IMR-90 (cell line): ENCODE measurements around the gene ARHGEF39. TPM values are rescaled to one million over a fixed set of nuclear protein-coding genes. Genes with fewer than 3 reads are reported as not detected.
"Not testable (repeated sequence)": the region's sequence is repeated elsewhere in the genome, so short reads cannot be mapped to it uniquely, and the experiment has no call there.

Source experiments
- ATAC-seq: fragments of 200-7000 bp; cut with Tn5 transposase; 2 replicates; pipeline ENCODE4 v1.9.1; 2020; ENCODE audit warnings: low read depth, mild to moderate bottlenecking, moderate library complexity
- BruUV-seq: library from RNA; stranded (reverse); fragments of 400-500 nt; replicated peaks from 2 replicates; lab custom pipeline; 2021; lab: Mats Ljungman, UMichigan
- CTCF ChIA-PET: fragments of 300-600 bp; formaldehyde crosslinking; extraction: SDS; loops from one replicate; lab custom pipeline; 2021; ENCODE audit warnings: antibody characterized with exemption; lab: Yijun Ruan, JAX
- POLR2A ChIA-PET: fragments of 300-600 bp; sonication (Branson Sonifier 250); formaldehyde crosslinking; loops from one replicate; lab custom pipeline; 2022; ENCODE audit warnings: antibody characterized with exemption; ENCODE audit not compliant: unreplicated experiment; lab: Charles Lee
- DNase-seq: peaks from one replicate; pipeline ENCODE4 v3.0.0; 2013
- H2AFZ ChIP-seq: replicated peaks from 2 replicates; pipeline ENCODE3; 2013; ENCODE audit warnings: low read length, mild to moderate bottlenecking; ENCODE audit not compliant: poor library complexity
- H2AK5ac ChIP-seq: 2 replicates; pipeline ENCODE4 v1.6.1; 2013; ENCODE audit warnings: low read depth, low read length, inconsistent platforms
- H2AK9ac ChIP-seq: replicated peaks from 2 replicates; pipeline ENCODE3; 2013; ENCODE audit warnings: mild to moderate bottlenecking, low read depth, low read length, moderate library complexity; ENCODE audit not compliant: poor library complexity
- H2BK120ac ChIP-seq: 2 replicates; pipeline ENCODE4 v1.6.1; 2013; ENCODE audit warnings: low read depth, low read length, inconsistent platforms
- H2BK15ac ChIP-seq: 3 replicates; pipeline ENCODE4 v1.6.1; 2013; ENCODE audit warnings: low read depth, low read length, inconsistent platforms
- H2BK20ac ChIP-seq: 2 replicates; pipeline ENCODE4 v1.6.1; 2013; ENCODE audit warnings: low read depth, mild to moderate bottlenecking, inconsistent platforms, low read length, moderate library complexity
- H2BK5ac ChIP-seq: 2 replicates; pipeline ENCODE4 v1.6.1; 2013; ENCODE audit warnings: mild to moderate bottlenecking, low read depth, low read length, inconsistent platforms; ENCODE audit not compliant: poor library complexity, severe bottlenecking
- H3K14ac ChIP-seq: replicated peaks from 2 replicates; pipeline ENCODE4 v1.6.1; 2013; ENCODE audit warnings: low read depth, low read length, inconsistent platforms
- H3K18ac ChIP-seq: 2 replicates; pipeline ENCODE4 v1.6.1; 2013; ENCODE audit warnings: low read depth, low read length, control low read depth
- H3K23ac ChIP-seq: 2 replicates; pipeline ENCODE4 v1.6.1; 2013; ENCODE audit warnings: low read depth, low read length, inconsistent platforms
- H3K27ac ChIP-seq: 2 replicates; pipeline ENCODE4 v1.5.1; 2013; ENCODE audit warnings: mild to moderate bottlenecking, control low read depth, low read length; ENCODE audit not compliant: insufficient read depth
- H3K27me3 ChIP-seq: 2 replicates; pipeline ENCODE4 v1.6.1; 2013; ENCODE audit warnings: low read length; ENCODE audit not compliant: control insufficient read depth, insufficient read depth
- H3K36me3 ChIP-seq: 2 replicates; pipeline ENCODE4 v1.6.1; 2013; ENCODE audit warnings: low read length, mixed read lengths; ENCODE audit not compliant: control insufficient read depth, insufficient read depth
- H3K4ac ChIP-seq: 2 replicates; pipeline ENCODE4 v1.6.1; 2013; ENCODE audit warnings: low read depth, low read length, inconsistent platforms
- H3K4me1 ChIP-seq: 2 replicates; pipeline ENCODE4 v1.6.1; 2013; ENCODE audit warnings: low read length, mixed read lengths; ENCODE audit not compliant: control insufficient read depth, insufficient read depth
- H3K4me2 ChIP-seq: 2 replicates; pipeline ENCODE4 v1.6.1; 2013; ENCODE audit warnings: low read depth, mild to moderate bottlenecking, control low read depth, low read length, moderate library complexity
- H3K4me3 ChIP-seq: 2 replicates; pipeline ENCODE4 v1.5.1; 2013; ENCODE audit warnings: low read depth, mild to moderate bottlenecking, control low read depth, low read length, moderate library complexity; ENCODE audit not compliant: insufficient read depth
- H3K56ac ChIP-seq: 2 replicates; pipeline ENCODE4 v1.6.1; 2013; ENCODE audit warnings: low read length, inconsistent platforms; ENCODE audit not compliant: insufficient read depth; ENCODE audit errors: extremely low read depth
- H3K79me1 ChIP-seq, 2 experiments: 2 replicates each; pipeline ENCODE4 v1.6.1; 2013; ENCODE audit warnings: low read length in 2 of 2, inconsistent platforms in 1 of 2, low read depth in 1 of 2
- H3K9ac ChIP-seq: 2 replicates; pipeline ENCODE4 v1.6.1; 2013; ENCODE audit warnings: low read depth, low read length, control low read depth
- H3K9me1 ChIP-seq: 2 replicates; pipeline ENCODE4 v1.6.1; 2013; ENCODE audit warnings: low read length, inconsistent platforms; ENCODE audit not compliant: insufficient read depth
- H3K9me3 ChIP-seq: 2 replicates; pipeline ENCODE4 v1.6.1; 2013; ENCODE audit warnings: low read length; ENCODE audit not compliant: control insufficient read depth, insufficient read depth
- H4K20me1 ChIP-seq: 2 replicates; pipeline ENCODE4 v1.6.1; 2013; ENCODE audit warnings: low read length, inconsistent platforms; ENCODE audit not compliant: insufficient read depth
- H4K5ac ChIP-seq: 2 replicates; pipeline ENCODE4 v1.6.1; 2013; ENCODE audit warnings: mild to moderate bottlenecking, low read depth, low read length, control low read depth
- H4K8ac ChIP-seq, 2 experiments: 2 replicates each; pipeline ENCODE4 v1.6.1; 2013; ENCODE audit warnings: low read depth in 2 of 2, low read length in 2 of 2, control low read depth in 1 of 2, inconsistent platforms in 1 of 2
- H4K91ac ChIP-seq: 2 replicates; pipeline ENCODE4 v1.6.1; 2013; ENCODE audit warnings: low read depth, low read length, inconsistent platforms; ENCODE audit not compliant: insufficient read depth
- MAFK ChIP-seq: IDR thresholded peaks from 2 replicates; pipeline ENCODE4 v1.6.1; 2012; ENCODE audit warnings: low read depth, low read length, improper control_type of control experiment
- WGBS, 2 experiments: methylation state at CpG; one replicate each; pipeline versions ENCODE4 v1.1.5 to v1.1.7; 2013; ENCODE audit warnings: missing lambda C conversion rate in 2 of 2; ENCODE audit not compliant: insufficient read length in 1 of 2; ENCODE audit errors: extremely low coverage in 2 of 2; 5-methylcytosine and 5-hydroxymethylcytosine counted together
- dilution Hi-C: fragments of 300-500 bp; cut with HindIII; formaldehyde crosslinking; loops from one replicate; pipeline ENCODE4 v1.14.3; 2018; ENCODE audit warnings: low sequenced_read_pairs; ENCODE audit not compliant: unreplicated experiment
- in situ Hi-C: fragments of 300-500 bp; cut with MboI; formaldehyde crosslinking; loops from 3 replicates; pipeline ENCODE4 v1.14.3; 2019; ENCODE audit warnings: low sequenced_read_pairs, inconsistent platforms, mixed read lengths
- intact Hi-C: fragments of 100-400 bp; cut with micrococcal nuclease; formaldehyde crosslinking; loops from 2 replicates; pipeline ENCODE4 v1.10.0; 2022
- polyA plus RNA-seq, 3 experiments: library from polyadenylated mRNA; depleted of rRNA; stranded (reverse); fragments of >200 nt; gene quantifications; 2 replicates each; pipeline ENCODE4 v1.2.3, GENCODE V29; 2012; ENCODE audit warnings: low replicate concordance in 1 of 3
- total RNA-seq: library from RNA; depleted of rRNA; stranded (reverse); fragments of >200 nt; gene quantifications from 2 replicates; pipeline ENCODE4 v1.2.3, GENCODE V29; 2012
- TF ChIP-seq, protein P1 (sequence below): fragments of 150-350 bp; IDR thresholded peaks from 2 replicates; pipeline ENCODE4 v1.6.1; 2016; ENCODE audit warnings: low read depth, mild to moderate bottlenecking, low read length, moderate library complexity, borderline replicate concordance

ARHGEF39 gene
- total and polyA plus RNA-seq, 2 of the 4 experiments (the other 2 are of a cell fraction), result 2.5 to 2.8 TPM

DNA sequence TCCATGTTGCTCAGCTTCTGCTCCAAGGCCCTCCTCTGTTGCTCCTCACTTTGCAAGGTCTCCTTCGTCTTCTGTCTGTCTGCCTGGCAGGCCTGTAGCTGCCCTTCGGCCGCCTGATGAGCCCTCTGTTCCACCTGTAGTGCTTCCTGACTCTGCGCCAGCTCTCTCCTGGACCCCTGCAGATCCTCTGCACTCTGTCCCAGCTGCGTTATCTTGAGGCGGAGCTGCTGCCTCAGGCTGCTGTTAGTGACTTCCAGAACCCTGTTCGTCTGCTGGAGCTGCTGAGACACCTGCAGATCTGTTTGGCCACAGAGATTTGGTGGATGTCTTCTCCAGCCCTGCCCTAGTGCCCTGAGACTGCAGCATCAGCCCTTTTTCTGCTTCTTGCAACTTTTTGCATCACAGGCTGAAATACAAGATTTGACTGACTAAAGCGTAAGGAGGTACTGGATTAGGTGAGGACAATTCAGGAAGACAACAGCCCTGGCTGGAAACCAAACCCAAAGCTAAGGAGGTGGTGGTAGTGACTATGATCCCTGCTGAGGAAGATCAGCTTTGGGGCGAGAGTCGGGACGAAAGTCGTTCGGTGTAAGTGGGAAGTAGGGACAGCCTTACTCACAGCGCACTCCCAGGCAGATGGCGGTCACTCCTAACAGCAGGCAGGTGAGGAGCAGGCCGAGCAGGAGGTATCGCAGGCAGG is 48.9 kb downstream of the ARHGEF39 start (continued):
- no peak for TF ChIP-seq MAFK

DNA sequence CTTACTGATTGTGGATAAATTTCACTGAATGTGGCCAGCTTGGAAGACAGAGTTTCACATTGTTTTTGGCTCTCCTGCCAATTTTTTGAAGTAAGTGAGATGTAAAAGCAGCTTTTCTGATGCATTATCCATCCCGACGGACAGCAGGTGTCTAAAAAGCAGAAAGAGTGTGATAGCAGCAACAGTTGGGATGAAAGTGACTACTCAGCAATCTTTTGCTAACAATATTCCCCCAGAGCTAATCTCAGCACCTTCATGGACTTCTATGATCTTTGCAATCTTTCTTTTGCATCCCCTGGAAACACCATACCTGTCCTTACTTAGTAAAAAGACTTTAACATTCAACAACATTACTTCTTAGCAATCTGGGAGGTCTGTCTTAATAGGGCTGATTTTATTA is 52.2 kb downstream of the ARHGEF39 start:
- Histone ChIP-seq H4K20me1 (no peaks in the 10 kb centered on the region), H3K4ac (no peak overlapping the region), H2BK120ac (no peak overlapping the region), H3K14ac (no peak overlapping the region), H3K23ac (no peak overlapping the region), H4K5ac (no peak overlapping the region), H3K18ac (no peak overlapping the region), H4K91ac (no peak overlapping the region), H2AFZ (no peak overlapping the region), H3K56ac (no peak overlapping the region), H2BK15ac (no peak overlapping the region), H4K8ac (no peak overlapping the region), H2BK5ac (no peak overlapping the region), H2AK5ac (no peak overlapping the region), H3K4me3 (no peak overlapping the region), H3K79me1 (peaks cover 0 to 3% of the 10 kb centered on the region in 2 experiments; a peak in 1 of 4 replicates), H3K27me3 (peaks cover 41% of the 10 kb centered on the region), H3K27ac (no peak overlapping the region), H2BK20ac (no peak overlapping the region), H2AK9ac (no peak overlapping the region), H3K9me1 (no peaks in the 10 kb centered on the region), H3K9ac (no peak overlapping the region), H3K9me3 (no peaks in the 10 kb centered on the region; the same call in 1 of the 2 replicates), H3K4me1 (no peaks in the 10 kb centered on the region), H3K4me2 (no peak overlapping the region), H3K36me3 (peaks cover 22% of the 10 kb centered on the region)
- in situ Hi-C loops (no loop called here), intact Hi-C loops (no loop called here), dilution Hi-C loops (no loop called here)
- no TSS peak for BruUV-seq
- CTCF ChIA-PET, result interaction anchor here (2.1 to 2.3 kb wide), 2 partner anchors 13 to 32 kb away, joined by 5 to 13 read pairs; no protein-coding TSS in a partner anchor
- no CpG with 5 or more reads among the region's 2 CpGs for WGBS, 2 experiments
- peak; percentile 54; the same call in 1 of the 2 replicates for TF ChIP-seq MAFK
- TF ChIP-seq, protein P1, sequence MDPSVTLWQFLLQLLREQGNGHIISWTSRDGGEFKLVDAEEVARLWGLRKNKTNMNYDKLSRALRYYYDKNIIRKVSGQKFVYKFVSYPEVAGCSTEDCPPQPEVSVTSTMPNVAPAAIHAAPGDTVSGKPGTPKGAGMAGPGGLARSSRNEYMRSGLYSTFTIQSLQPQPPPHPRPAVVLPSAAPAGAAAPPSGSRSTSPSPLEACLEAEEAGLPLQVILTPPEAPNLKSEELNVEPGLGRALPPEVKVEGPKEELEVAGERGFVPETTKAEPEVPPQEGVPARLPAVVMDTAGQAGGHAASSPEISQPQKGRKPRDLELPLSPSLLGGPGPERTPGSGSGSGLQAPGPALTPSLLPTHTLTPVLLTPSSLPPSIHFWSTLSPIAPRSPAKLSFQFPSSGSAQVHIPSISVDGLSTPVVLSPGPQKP, result no peak
- no peak for ATAC-seq
- POLR2A ChIA-PET, result no interaction called here
- no peak for DNase-seq

DNA sequence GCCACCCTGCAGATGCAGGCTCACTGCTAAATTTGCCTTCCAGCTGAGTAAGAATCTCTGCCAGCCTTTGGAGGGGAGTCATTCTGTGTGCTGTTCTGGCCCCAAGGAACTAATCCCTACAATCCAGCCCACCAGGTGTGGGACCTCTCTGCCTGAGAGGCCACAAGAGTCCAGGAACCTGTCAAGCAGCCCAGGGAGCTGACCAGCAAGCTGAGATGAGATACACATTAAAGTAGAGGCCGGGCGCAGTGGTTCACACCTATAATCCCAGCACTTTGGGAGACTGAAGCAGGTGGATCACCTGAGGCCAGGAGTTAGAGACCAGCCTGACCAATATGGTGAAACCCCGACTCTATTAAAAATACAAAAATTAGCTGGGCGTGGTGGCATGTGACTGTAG is 52.9 kb downstream of the ARHGEF39 start:
- H3K9me3 ChIP-seq, H4K20me1 ChIP-seq, BruUV-seq, H3K9ac ChIP-seq, H3K79me1 ChIP-seq, H3K4me3 ChIP-seq, H3K9me1 ChIP-seq, ATAC-seq, H3K4ac ChIP-seq, H4K91ac ChIP-seq, H3K4me2 ChIP-seq, H4K5ac ChIP-seq, H2BK120ac ChIP-seq, H3K4me1 ChIP-seq, H2BK20ac ChIP-seq, H3K56ac ChIP-seq, H3K23ac ChIP-seq, H2BK15ac ChIP-seq, dilution Hi-C loops, in situ Hi-C loops, H3K14ac ChIP-seq, H2AK5ac ChIP-seq, H2BK5ac ChIP-seq, H2AFZ ChIP-seq, DNase-seq, H2AK9ac ChIP-seq, H3K27ac ChIP-seq, H3K18ac ChIP-seq, H4K8ac ChIP-seq, intact Hi-C loops: not testable (repeated sequence)
- H3K36me3 ChIP-seq, result peaks cover 27% of the 10 kb centered on the region
- ChIA-PET CTCF (interaction anchor here (1.0 to 2.3 kb wide), 4 partner anchors 8 to 76 kb away, joined by 3 to 13 read pairs (median 4); no protein-coding TSS in a partner anchor), POLR2A (interaction anchor here (0.5 kb wide), 1 partner anchor 136 kb away, joined by 3 read pairs; no protein-coding TSS in a partner anchor)
- H3K27me3 ChIP-seq, result peaks cover 34% of the 10 kb centered on the region
- WGBS, 2 experiments, result 80% methylated on average over 2 of the region's 4 CpGs; no CpG with 5 or more reads in 1 of the 2 experiments
